ENCODE results near the gene SLC22A23. TPM values are rescaled to one million over a fixed set of nuclear protein-coding genes. Genes with fewer than 3 reads are reported as not detected.

Gene SLC22A23
- total RNA-seq, 1 experiment from 2014 or later, result 5.7 TPM

DNA sequence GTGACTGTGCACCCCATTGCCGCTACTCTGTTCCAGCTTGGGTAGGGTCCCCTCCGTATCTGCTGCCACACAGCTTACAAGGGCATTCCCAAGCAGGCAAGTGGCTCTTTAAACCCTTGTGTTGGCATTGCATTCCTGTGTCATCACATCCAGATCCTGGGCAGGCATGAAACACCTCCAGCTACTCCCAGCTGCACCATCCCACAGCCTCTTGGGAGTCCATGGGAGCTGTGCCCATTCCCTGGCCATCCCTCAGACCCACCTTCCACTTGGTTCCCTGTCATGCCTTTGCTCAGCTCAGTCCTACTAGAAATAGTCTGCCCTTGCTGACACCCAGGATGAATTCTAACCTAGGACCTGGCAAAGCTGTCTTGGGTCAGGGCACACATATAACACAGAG lies 110.4 kb downstream of the SLC22A23 start:
- POLR2A ChIA-PET (ENCODE audit: unreplicated experiment), result no interaction called here
- no TSS peak for BruUV-seq (replicated peaks)
- H3K27me3 ChIP-seq (ENCODE audit: low read length), result no peaks in the 10 kb centered on the region
- no peaks in the 10 kb centered on the region for H3K79me2 ChIP-seq (ENCODE audit: low read length)
- H3K4me1 ChIP-seq (ENCODE audit: insufficient read depth, low read length), result no peaks in the 10 kb centered on the region; the same call in 1 of the 2 replicates
- H4K20me1 ChIP-seq (ENCODE audit: low read length), result no peaks in the 10 kb centered on the region
- DNase-seq (no peak), ATAC-seq (no peak)
- no peak overlapping the region for H3K9ac ChIP-seq (ENCODE audit: low read length)
- no peaks in the 10 kb centered on the region for H3K36me3 ChIP-seq (ENCODE audit: low read depth, low read length)
- CTCF ChIA-PET, result no interaction called here
- H3K9me3 ChIP-seq (ENCODE audit: low read length), result no peaks in the 10 kb centered on the region
- no peak overlapping the region for H3K27ac ChIP-seq (ENCODE audit: low read length)
- no peak overlapping the region for H3K4me2 ChIP-seq (ENCODE audit: low read length)
- no peak overlapping the region for H3K4me3 ChIP-seq (ENCODE audit: low read length)
- no peaks in the 10 kb centered on the region for H3K9me2 ChIP-seq (replicated peaks; ENCODE audit: low read length)
- intact Hi-C loops (cut with micrococcal nuclease), result no loop called here
- H2AFZ ChIP-seq (ENCODE audit: low read length), result no peak overlapping the region
- H3F3A ChIP-seq (ENCODE audit: low read length, unreplicated experiment), result no peaks in the 10 kb centered on the region
- no peak for TF ChIP-seq EZH2phosphoT487 (IDR thresholded peaks at IDR 0.05; ENCODE audit: borderline replicate concordance, low read length)
- TF ChIP-seq EZH2 (IDR thresholded peaks at IDR 0.05; ENCODE audit: low read length, unreplicated experiment), result no peak
- TF ChIP-seq, protein P1, sequence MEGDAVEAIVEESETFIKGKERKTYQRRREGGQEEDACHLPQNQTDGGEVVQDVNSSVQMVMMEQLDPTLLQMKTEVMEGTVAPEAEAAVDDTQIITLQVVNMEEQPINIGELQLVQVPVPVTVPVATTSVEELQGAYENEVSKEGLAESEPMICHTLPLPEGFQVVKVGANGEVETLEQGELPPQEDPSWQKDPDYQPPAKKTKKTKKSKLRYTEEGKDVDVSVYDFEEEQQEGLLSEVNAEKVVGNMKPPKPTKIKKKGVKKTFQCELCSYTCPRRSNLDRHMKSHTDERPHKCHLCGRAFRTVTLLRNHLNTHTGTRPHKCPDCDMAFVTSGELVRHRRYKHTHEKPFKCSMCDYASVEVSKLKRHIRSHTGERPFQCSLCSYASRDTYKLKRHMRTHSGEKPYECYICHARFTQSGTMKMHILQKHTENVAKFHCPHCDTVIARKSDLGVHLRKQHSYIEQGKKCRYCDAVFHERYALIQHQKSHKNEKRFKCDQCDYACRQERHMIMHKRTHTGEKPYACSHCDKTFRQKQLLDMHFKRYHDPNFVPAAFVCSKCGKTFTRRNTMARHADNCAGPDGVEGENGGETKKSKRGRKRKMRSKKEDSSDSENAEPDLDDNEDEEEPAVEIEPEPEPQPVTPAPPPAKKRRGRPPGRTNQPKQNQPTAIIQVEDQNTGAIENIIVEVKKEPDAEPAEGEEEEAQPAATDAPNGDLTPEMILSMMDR (conservative IDR thresholded peaks at IDR 0.05; ENCODE audit: low read depth, low read length), result no peak

DNA sequence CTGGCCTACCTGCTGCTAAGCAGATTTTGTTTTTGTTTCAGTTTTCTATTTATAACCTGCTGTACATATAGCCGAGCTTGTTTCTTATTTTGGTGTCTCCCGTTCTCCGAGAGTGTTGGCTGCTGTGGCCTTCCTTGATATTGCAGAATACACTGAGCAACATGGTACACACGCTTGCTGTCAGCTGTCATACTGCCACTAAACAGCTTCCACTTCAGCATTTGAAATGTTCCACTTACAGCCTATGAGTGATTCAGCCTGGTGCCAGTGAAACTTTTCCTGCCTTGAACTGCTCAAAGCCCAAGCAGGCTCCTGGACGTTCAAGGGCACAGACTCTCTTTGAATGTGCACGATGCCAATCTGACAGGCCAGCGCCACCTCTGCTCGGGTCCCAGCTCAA lies 111.0 kb downstream of the SLC22A23 start:
- Histone ChIP-seq H3K9me2 (replicated peaks; ENCODE audit: low read length) (no peaks in the 10 kb centered on the region), H3K9me3 (ENCODE audit: low read length) (no peaks in the 10 kb centered on the region), H2AFZ (ENCODE audit: low read length) (no peak overlapping the region), H3K4me2 (ENCODE audit: low read length) (no peak overlapping the region), H3F3A (ENCODE audit: low read length, unreplicated experiment) (no peaks in the 10 kb centered on the region), H3K9ac (ENCODE audit: low read length) (no peak overlapping the region), H3K27ac (ENCODE audit: low read length) (no peak overlapping the region), H3K4me3 (ENCODE audit: low read length) (no peak overlapping the region), H4K20me1 (ENCODE audit: low read length) (no peaks in the 10 kb centered on the region), H3K36me3 (ENCODE audit: low read depth, low read length) (no peaks in the 10 kb centered on the region), H3K4me1 (ENCODE audit: insufficient read depth, low read length) (no peaks in the 10 kb centered on the region; the same call in 1 of the 2 replicates), H3K79me2 (ENCODE audit: low read length) (no peaks in the 10 kb centered on the region), H3K27me3 (ENCODE audit: low read length) (no peaks in the 10 kb centered on the region)
- ATAC-seq, result no peak
- ChIA-PET CTCF (interaction anchor here (0.6 kb wide), 1 partner anchor 402 kb away, joined by 3 read pairs; no protein-coding TSS in a partner anchor), POLR2A (ENCODE audit: unreplicated experiment) (no interaction called here)
- intact Hi-C loops (cut with micrococcal nuclease), result no loop called here
- no peak for DNase-seq
- BruUV-seq (replicated peaks), result no TSS peak
- TF ChIP-seq, protein P1 (conservative IDR thresholded peaks at IDR 0.05; ENCODE audit: low read depth, low read length), result no peak
- TF ChIP-seq EZH2phosphoT487 (IDR thresholded peaks at IDR 0.05; ENCODE audit: borderline replicate concordance, low read length), result no peak
- TF ChIP-seq EZH2 (IDR thresholded peaks at IDR 0.05; ENCODE audit: low read length, unreplicated experiment), result no peak

DNA sequence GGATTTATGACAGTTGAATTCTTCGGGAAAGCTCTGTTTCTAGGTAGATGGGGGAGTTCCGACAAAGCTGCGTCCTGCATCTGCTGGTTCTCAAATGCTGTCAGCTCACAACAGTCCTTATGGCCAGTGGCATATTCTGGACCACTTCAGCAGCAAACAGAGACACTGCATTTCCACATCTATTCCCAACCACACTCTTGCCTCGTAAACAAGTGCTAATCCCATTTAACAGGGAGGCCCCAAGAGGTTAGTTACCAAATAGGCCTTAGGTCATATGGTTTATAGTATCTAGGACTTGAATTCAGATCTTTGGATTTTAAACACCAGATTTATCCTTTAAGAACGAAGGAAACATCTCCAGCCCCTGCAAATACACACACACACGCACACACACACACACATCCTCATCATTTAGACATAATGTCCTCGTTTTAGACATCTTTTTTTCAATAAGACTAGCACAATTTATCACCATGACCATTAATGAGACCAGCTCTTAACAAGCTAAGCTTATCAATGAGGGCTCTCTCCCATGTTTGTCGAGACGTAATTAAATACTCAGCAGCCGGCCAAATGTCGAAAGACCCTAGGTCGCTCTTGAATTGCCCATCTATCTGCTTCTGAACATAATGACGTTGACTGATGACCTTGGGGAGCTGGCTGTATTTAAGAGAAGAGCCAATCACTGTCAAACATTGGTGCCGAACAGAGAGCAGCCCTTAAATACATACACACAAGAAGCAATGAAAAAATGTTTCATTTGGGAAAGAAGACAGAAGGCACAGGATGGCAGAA lies 113.6 kb downstream of the SLC22A23 start:
- ATAC-seq (no peak), DNase-seq (no peak)
- Histone ChIP-seq H3K27me3 (ENCODE audit: low read length) (no peaks in the 10 kb centered on the region), H3K27ac (ENCODE audit: low read length) (no peak overlapping the region), H2AFZ (ENCODE audit: low read length) (no peak overlapping the region), H3K4me3 (ENCODE audit: low read length) (no peak overlapping the region), H3K4me2 (ENCODE audit: low read length) (no peak overlapping the region), H3K9me2 (replicated peaks; ENCODE audit: low read length) (no peaks in the 10 kb centered on the region), H4K20me1 (ENCODE audit: low read length) (no peaks in the 10 kb centered on the region), H3K9ac (ENCODE audit: low read length) (no peak overlapping the region), H3K9me3 (ENCODE audit: low read length) (no peaks in the 10 kb centered on the region), H3K4me1 (ENCODE audit: insufficient read depth, low read length) (peaks cover 2% of the 10 kb centered on the region), H3K36me3 (ENCODE audit: low read depth, low read length) (no peaks in the 10 kb centered on the region), H3F3A (ENCODE audit: low read length, unreplicated experiment) (no peaks in the 10 kb centered on the region), H3K79me2 (ENCODE audit: low read length) (no peaks in the 10 kb centered on the region)
- no TSS peak for BruUV-seq (replicated peaks)
- intact Hi-C loops (cut with micrococcal nuclease), result no loop called here
- ChIA-PET POLR2A (ENCODE audit: unreplicated experiment) (no interaction called here), CTCF (no interaction called here)
- TF ChIP-seq EZH2phosphoT487 (IDR thresholded peaks at IDR 0.05; ENCODE audit: borderline replicate concordance, low read length) (no peak), EZH2 (IDR thresholded peaks at IDR 0.05; ENCODE audit: low read length, unreplicated experiment) (no peak)
- TF ChIP-seq, protein P1 (conservative IDR thresholded peaks at IDR 0.05; ENCODE audit: low read depth, low read length), result no peak

Measured in PC-3 (cell line).